Measurements from ENCODE around the gene LDB1.

The LDB1 gene

GRCh38 chr10:102112210-102112817 lies 7.9 kb downstream of the LDB1 start:
- DNase-seq, result no peak

- DNase-seq, result no peak
These were observed 8.9 kb downstream of the LDB1 start for GRCh38 chr10:102111276-102111675.

DNA sequence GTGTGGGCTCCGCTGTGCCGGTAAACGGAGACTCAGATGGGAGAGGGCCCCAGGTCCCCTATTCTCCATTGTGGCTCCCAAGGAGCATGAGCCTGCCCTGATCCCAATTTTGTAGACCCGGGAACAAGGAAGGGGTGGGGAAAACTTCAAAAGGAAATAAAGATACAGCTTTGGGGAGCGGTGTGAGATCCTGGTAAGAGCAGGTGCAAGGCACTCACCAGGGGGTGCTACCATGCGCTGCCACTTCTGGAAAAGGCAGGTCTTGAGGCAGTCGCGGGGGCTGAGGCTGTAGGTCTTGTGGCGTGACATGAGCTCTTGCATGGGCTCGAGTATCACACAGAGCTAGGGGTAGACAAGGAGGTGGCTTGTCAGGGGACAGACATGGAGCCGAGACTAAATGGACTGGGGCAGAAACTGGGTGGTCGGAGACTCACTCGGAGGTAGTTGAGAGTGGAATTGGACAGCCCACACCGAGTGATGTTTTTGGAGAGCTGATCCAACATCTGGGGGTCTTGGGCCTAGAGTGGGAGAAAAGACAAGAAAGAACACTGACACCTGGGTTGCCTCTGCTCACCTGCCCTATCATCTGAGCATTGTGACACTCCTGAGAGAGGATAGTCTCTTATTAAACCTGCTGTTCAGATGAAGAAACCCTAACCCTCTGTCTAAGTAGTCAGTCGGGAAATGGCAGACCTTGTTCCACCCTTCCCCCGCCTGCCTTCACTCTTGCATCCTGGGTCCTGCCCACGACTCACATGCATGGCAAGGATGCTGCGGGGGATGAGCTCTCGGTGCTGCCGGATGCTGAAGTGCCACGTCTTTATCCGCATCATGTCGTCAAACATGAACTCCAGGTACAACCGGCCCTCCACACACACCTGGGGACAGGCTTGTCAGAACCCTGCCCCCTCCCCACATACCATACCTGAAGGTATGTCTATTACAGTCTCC lies 10.7 kb downstream of the LDB1 start:
- DNase-seq, result no peak

DNA sequence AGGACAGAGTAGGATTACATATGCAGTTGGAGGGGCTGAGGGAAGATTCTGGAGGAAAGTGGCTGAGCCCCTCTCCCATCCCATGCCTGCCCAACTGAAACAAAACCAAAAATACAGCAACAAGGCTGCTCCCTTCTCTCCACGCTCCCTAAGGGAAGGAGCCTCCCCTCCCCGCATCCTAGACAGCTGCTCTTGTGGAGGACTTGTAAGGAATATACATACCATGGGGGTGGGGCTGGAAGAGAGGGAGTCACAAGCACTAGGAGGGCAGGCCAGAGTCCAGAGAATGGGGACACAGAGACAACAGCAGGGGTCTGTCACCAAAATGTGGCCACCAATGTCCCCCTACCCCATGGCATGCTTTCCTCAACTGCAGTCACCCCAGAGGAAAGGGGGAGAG lies 13.2 kb downstream of the LDB1 start:
- DNase-seq, result no peak

GRCh38 chr10:102102421-102102820 lies 17.7 kb downstream of the LDB1 start:
- no peak for DNase-seq

GRCh38 chr10:102101152-102101551 lies 19.0 kb downstream of the LDB1 start:
- DNase-seq, result no peak

DNA sequence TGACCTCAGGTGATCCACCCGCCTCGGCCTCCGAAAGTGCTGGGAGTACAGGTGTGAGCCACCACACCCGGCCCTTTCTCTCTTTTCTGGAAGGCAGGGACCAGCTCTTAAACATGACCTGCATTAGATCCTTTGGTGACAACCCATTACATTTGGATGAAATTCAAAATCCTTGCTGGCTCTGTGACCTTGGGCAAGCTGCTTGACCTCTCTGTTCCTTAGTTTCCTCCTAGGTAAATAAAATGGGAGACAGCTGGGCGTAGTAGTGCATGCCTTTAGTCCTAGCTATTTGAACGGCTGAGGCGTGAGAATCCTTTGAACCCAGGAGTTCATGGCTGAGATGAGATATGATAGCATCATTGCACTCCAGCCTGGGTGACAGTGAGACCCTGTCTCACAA lies 23.7 kb downstream of the LDB1 start:
- no peak for DNase-seq

- no peak for DNase-seq
These were observed 29.4 kb downstream of the LDB1 start for GRCh38 chr10:102090772-102091171.

DNA sequence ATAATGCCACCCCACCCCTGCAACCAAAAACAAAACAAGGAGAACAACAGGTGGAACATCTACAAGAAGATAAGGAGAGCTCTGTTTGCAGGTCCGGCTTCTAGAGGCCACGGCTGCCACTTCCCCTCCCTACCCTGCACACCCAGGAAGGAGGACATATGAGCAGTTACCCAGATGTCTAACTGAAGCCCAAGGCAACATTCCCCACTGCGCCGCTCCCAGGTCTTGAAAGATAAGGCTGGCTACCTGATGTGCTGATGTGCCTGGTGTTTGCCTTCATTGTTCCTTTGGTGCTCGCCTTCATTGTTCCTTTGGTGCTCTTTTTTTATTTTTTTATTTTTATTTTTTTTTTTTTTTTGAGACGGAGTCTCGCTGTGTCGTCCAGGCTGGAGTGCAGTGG lies 34.0 kb downstream of the LDB1 start:
- no peak for DNase-seq

DNA sequence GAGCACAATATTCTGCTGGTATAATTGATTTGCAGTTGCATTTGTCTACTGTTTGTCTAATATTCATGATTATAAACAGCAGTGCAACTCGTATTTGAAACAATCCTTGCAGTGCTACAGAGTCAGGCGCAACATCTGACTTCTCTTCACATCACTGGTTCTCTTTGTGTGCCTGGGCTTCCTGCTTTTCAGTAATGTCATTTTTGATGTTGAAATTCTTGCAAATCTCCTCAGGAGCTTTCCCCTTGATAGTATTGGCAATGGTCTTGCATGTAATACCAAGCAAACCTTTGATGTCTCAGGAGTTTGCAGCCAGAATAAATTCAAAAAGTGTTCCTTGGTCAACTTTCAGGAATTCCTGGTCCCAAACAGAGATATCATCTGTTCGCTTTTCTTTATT lies 34.8 kb downstream of the LDB1 start:
- no peak for DNase-seq

DNA sequence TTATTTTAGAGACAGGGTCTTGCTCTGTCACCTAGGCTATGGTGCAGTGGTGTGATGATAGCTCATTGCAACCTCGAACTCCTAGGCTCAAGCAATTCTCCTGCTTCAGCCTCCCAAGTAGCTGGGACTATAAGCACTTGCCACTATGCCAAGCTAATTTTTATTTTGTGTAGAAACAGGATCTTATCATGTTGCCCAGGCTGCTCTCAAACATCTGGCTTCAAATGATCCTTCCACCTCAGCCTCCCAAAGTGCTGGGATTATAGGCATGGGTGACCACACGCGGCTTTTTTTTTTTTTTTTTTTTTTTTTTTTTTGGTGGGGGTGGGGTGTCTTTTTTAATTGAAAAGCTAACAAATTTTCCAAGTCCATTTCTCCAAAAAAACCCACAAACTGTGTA lies 36.6 kb downstream of the LDB1 start:
- no peak for DNase-seq

DNA sequence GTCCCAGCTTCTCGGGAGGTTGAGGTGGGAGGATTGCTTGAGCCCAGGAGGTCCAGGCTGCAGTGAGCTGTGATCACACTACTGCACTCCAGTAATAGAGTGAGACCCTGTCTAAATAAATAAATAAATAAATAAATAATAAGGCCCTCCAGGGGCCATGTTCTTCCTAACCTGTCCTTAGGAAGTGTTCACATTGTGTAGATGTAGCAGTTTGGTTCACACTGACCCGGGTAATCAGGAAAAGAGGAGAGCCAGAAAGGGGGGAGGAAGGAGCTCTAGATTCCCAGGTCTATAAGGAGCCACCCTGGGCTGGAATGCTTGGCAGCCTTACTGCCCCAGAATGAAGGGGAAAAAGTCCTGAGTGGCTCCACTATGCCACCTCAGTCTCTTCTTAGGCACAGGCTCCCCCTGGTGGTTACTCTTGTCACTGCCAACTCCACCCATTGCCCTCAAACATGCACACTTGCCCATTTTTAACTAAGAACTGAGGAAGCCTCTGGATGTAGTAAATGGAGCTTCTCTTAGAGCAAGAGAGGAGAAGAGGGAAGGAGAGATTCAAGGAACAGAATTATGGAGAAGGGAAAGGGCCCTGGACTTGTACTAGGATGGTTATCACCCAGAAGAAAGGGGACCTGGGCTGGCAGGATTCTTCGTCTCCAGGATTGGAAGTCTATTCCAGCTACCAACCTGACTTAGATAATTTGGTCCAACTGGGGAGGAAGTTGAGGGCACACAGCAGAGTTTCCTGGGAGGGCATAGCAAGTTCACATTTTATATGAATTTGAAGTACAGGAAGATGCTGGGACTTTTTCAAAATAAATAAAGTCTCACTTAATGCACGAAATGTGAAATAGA lies 47.3 kb downstream of the LDB1 start:
- peak; percentile 52 for DNase-seq

DNA sequence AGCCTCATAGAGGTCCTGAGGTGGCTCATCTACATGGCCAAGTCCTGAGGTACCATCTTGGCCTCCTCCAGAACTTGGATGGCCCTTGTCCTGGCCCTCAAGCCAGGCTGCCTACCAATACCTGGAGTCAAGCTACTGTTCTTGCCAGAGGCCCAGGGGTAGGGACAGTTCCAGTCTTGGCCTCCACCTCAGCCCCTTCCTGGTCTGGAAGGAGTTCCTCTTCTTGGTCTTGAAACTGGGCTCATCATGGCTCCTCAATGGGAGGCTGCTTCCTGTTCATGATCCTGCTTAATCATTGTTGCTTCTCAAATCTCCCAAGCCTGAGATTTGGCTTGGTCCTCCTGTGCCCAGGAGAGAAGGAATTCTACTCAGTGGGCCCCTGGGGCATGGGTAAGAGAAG lies 51.1 kb downstream of the LDB1 start:
- DNase-seq, result no peak

DNA sequence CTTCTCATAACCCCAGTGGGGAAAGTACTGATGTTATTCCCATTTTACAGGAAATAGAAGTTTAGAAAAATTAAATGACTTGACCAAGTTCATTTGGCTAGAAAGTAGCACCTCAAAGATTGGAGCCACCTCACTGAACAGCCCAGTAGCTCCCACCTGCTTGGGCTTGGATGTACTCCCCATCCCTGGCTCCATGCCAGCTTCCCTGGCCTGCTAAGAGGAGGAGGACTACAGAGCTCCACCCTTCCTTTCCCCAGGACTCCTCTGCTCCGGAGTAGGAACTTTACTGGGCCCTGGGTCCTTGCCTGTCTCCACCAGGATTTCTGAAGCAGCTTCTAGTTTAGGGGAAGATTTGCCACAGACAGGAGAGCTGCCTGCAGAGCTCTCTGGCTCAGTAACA lies 52.0 kb downstream of the LDB1 start:
- no peak for DNase-seq

- no peak for DNase-seq
These were observed 52.9 kb downstream of the LDB1 start for GRCh38 chr10:102067091-102067916.

GRCh38 chr10:102066399-102067088 lies 53.6 kb downstream of the LDB1 start:
- DNase-seq, result no peak

- no peak for DNase-seq
These were observed 54.4 kb downstream of the LDB1 start for GRCh38 chr10:102065561-102066398.

DNA sequence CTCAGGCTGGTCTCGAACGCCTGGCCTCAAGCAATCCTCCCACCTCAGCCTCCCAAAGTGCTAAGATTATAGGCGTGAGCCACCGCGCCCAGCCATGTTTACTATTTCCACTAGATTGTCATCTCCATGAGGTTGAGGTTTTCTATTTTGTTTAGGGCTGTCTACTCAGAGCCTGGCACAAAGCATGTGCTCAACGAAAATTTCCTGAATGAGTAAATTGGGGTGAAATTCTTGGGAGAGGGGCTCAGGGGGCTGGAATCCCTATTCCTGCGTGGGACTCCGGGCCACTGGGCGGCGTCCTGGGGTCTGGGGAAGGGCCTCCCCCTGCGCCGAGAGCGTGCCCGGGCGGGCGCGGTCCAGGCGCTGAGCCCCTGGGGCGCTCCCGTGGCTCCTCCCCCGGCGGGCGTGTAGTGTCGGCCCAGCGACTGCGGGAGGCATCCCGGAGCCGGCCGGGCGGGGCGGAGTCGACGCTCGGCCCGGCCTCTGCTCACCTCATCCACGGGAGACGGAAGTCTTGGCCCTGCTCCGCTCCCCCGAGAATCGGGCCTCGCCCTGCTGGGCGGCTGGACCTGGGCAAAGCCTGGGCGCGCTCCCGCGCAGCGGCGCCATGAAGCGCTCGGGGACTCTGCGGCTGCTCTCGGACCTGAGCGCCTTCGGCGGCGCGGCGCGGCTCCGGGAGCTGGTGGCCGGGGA lies 55.2 kb downstream of the LDB1 start, which contains the start of gene HPS6:
HPS6 (plus strand) TSS at position 482 of the 693 bp plus-strand sequence; CDS start at position 608, 126 bp downstream.
- peak; percentile 79 for DNase-seq

DNA sequence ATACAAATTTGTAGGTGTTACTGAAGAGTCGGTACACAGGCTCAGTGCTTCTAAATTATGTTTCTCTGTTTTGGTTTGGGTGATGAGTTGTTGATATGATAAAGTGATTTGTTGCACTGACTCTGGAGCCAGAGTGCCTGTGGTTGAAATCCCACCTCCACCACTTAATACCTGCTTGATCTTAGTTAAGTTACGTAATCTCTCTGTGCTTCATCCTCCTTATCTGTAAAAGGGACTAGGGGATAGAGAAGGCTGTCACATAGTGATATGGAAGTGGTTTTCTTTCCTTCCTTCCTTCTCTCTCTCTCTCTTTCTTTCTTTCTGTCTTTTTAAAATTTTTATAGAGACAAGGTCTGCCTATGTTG lies 55.7 kb downstream of the LDB1 start:
- DNase-seq, result no peak

DNA sequence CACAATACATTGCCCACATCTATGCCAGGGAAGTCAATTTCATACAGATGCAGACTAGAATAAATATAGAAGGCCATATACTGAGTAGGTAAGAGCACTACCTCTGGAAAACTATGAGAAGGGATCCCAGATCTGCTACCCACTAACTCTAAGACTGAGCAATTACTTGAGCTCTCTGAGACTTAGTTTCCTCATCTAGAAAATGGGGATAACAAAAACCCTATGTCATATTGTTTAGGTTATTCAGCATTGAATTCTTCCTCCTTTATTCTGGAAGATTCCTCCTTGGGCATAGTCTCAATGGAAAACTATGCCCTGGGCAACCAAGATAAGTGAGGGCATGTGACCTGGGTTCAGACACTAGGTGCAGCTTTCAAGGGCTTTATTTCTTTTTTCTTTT lies 60.2 kb downstream of the LDB1 start:
- no peak for DNase-seq
